GM19099 (cell line): ENCODE results near the gene RP2.

ENCODE experiments used
- POLR2A ChIP-seq: IDR thresholded peaks from 3 replicates; pipeline ENCODE4 v1.6.1; 2011; ENCODE audit warnings: low read depth; ENCODE audit not compliant: insufficient read length; ENCODE audit errors: extremely low read depth

Gene RP2

DNA sequence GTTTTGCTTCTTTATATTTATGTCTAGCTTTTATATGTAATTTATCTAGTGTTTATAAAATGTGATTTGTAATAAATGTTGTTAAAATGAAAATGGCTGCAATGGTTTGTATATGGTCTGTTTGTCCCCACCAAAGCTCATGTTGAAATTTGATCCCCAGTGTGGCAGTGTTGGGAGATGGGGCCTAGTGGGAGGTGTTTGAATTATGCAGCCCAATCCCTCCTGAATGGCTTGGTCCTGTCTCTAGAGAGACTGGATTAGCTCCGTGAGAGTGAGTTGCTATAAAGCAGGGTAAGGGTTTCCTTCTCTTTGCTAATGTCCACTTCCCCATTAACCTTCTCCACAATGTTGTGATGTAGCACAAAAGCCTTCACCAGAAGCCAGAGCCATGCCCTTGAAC lies 45.4 kb downstream of the RP2 start:
- no peak for TF ChIP-seq POLR2A

DNA sequence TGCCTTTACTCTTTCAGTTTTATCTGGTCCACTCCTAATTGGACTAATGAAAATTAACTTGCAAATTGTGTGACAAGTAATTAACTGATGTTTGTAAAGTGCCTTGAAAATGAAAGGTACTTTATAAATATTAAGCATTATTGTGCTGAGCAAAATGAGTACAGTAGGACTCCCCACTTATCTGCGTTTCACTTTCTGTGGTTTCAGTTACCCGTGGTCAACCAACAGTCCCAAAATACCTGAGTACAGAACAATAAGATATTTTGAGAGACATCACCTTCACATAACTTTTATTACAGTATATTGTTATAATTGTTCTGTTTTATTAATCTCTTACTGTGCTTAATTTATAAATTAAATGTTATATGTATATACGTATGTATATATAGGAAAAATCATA lies 48.0 kb downstream of the RP2 start:
- no peak for TF ChIP-seq POLR2A

GRCh38 chrX:46898207-46898606 lies 61.4 kb downstream of the RP2 start:
- TF ChIP-seq POLR2A = no peak

DNA sequence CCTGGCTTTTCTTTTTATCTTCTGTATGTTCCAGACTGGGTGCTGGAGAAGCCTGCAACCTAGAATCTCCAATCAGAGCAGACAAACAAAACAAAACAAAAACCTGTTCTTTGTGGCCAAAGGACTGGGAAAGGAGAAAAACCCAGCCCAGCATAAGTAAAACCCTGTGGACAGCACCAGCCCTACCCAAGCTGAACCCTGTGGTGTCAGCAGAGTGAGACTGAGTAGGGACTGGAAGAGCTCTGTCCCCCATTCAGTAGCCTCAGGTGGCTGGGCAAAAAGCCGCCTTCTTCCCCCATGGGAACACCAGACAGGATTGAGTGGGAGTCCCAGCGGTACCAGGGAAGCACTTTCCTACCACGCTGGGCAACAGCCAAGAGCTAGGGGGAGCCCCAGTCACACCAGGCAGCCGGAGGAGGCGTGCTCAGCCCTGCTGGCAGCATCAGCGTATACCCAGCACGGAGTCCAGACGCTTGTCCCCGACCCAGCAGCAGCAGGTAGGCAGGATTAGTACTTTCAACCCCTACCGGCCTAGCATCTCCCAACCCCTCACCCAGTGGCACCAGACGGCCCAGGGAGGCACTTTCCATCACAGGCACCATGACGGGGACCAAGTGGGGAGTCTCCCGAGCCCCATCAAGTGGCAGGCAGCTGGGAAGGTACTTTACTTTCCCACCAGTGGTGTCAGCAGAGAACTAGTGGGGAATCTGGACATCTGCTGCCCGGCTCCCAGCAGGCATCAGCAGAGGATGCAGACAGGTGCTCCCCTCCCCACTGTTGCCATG lies 66.8 kb downstream of the RP2 start:
- no peak for TF ChIP-seq POLR2A

DNA sequence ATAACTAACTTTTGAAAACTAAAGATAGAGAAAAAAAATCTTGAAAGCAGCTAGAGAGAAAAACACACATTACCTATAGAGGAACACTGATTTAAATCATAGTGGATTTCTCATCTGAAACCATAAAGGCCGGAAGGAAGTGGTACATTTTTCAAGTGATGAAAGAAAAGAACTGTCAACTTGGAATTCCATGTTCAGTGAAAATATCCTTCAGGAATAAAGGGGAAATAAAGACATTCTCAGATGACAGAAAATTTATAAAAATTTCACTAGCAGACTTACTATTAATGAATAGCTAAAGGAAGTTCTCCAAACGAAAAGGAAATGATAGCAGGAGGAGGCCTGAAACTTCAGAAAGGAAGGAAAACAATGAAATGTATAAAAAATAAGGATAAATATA lies 67.8 kb downstream of the RP2 start:
- no peak for TF ChIP-seq POLR2A

- no peak for TF ChIP-seq POLR2A
Measured at GRCh38 chrX:46910415-46910814, 73.6 kb downstream of the RP2 start.

GRCh38 chrX:46912098-46912602 lies 75.3 kb downstream of the RP2 start, which contains the start of gene JADE3:
Gene JADE3 (plus strand): TSS chrX:46912421. CDS start chrX:46984895, 72,474 bp downstream.
- TF ChIP-seq POLR2A = no peak

DNA sequence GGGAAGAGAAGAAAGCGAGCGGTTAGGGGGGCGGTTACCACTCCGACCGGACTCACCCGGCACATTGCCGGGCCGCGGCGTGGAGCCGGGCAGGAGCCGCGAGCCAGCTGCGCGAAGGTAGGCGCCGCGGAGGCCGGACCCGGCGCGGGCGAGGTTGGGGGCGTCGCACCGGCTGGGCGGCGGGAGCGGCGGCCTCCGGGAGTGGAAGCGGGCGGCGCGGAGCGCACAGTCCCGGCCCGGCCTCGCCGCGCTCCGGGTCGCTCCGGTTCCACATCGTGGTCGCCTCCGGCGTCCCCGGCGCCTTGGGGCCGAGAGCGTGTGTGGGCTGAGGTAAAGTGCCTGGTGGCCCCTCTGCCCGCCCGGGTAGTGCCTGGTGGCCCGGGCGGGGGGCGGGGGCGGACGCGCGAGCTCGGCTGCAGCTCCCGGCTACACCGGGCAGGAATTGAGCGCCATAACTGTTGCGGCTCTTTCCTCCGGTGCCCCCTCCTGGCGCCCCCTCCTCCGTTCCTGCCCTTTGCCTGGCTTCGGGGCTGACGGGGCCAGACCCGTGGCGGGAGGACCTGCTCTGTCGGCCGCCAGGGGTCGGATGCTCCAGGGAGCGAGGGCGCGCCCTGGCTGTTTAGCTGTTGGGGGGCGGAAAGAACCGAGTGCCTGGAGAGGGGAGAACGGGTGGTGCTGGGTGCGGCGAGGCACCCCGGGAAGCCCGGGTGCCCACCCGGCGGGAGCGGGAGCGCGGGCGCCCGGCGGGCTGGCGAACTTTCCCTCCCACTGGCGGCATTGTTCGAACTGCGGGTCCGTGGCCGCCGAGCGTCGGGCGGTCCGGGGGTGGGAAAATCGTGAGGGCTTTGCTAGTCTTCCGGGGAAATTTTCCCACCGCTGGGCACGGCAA lies 76.0 kb downstream of the RP2 start:
- TF ChIP-seq POLR2A = no peak

DNA sequence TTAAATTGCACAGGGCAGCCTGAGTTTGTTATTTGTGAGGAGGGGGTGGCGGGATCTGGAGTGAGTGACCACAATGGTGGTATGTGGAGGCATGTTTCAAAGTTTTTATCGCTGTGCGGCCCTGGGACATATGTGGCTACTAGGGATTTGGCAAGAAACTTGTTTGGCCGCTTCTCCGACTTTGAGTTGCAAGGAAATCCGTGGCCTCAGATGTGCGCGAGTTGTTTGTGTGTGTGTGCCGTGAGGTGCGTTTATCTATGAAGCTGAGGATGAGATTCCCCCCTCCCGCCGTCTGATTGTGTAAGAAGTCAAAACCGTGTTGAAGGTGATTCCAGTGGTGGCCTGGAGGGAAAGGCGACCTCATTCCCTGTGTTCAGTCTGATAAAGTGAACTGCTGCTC lies 76.8 kb downstream of the RP2 start:
- no peak for TF ChIP-seq POLR2A

- no peak for TF ChIP-seq POLR2A
Measured at GRCh38 chrX:46916273-46916672, 79.4 kb downstream of the RP2 start.

GRCh38 chrX:46917622-46918021 lies 80.8 kb downstream of the RP2 start:
- no peak for TF ChIP-seq POLR2A

- TF ChIP-seq POLR2A = no peak
Measured at GRCh38 chrX:46918434-46918833, 81.6 kb downstream of the RP2 start.

GRCh38 chrX:46920235-46920634 lies 83.4 kb downstream of the RP2 start:
- TF ChIP-seq POLR2A = no peak

DNA sequence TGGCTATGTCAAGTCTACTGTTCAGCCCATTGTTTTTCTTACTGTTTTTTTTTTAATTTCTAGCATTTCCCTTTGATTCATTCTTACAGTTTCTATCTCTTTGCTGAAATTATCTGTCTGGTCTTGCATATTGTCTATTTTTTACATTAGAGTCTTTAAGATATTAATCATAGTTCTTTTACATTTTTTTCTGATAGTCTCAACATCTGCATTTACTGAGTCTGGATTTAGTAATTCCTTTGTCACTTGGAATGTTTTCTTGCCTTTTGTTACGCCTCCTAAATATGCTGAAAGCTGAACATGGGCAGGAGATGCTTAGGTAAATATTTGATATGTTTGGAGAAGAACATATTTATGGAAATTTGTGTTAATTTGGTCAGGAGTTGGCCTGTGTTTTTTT lies 85.8 kb downstream of the RP2 start:
- TF ChIP-seq POLR2A = no peak

DNA sequence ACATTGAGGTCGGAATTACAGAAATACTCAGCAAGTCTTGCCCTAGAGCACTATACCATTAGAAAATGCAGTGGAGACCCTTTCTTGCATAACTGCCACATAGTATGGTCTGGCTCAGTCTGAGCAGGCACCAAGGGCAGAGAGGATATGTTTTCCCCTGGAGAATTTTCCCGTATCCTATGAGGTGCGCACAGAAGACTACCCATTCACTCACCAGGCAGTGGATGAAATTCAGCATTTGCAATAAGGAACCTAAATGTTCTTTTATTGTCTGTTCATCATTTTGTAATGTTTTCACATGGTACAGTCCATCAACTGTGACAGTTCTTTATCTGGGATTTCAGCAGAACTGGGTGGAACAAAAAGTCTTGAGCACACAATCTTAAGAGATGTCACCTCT lies 90.9 kb downstream of the RP2 start:
- no peak for TF ChIP-seq POLR2A

- TF ChIP-seq POLR2A = no peak
Measured at GRCh38 chrX:46929439-46930261, 92.8 kb downstream of the RP2 start.
